ENCODE data around the gene LRMDA. TPM values are rescaled to one million over a fixed set of nuclear protein-coding genes. Genes with fewer than 3 reads are reported as not detected.

Gene LRMDA
- total RNA-seq, 2 donors from 2014 or later: not detected

DNA sequence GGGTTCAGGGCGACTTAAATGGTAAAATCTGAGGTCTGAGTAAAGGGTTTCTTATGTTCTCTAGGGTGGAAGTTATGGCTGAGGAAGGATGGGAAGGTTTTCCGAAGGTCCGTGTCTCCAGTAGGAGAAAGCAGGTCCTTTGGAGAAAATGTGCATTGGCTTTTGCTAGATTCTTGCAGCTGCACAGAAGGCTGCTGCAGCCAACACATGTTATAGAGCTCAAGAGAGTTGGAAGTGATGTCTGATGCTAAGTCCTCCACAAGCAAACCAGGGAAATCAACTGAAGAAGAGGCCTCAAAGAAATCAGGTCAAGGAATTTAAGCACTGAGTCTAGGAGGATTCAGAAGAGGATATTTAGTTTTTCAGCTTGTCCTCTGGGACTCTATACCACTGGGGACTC lies 404.6 kb downstream of the LRMDA start:
- Mint-ChIP-seq H3K9me3 (peaks cover 6 to 9% of the 10 kb centered on the region in 2 donors), H3K27ac (no peak overlapping the region), H3K36me3 (peaks cover 0 to 7% of the 10 kb centered on the region in 2 donors)
- DNase-seq (ENCODE audit: low spot score in 2 of 2) (no peak), ATAC-seq (no peak)

DNA sequence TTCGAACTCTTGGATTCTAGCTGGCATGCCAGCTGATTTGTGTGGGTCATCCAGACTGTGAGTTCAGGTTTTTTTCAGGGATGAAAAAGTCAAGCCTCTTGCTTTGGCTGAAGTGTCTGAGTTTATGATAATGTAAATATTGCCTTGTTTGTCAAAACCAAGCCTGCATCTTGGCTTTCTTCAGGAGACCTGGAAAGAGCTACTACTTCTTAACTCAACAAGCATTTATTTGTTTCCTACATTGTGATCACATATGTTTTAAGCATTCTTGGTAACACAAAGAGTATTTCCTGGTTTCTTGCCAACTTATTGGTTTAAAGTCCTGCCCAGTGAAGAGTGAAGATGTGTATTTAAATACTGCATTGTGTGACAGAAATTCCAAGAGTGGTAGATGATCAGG lies 407.1 kb downstream of the LRMDA start:
- Mint-ChIP-seq H3K36me3 (no peaks in the 10 kb centered on the region), H3K9me3 (peaks cover 0 to 3% of the 10 kb centered on the region in 2 donors), H3K27ac (no peak overlapping the region)
- ATAC-seq: no peak
- DNase-seq (ENCODE audit: low spot score in 2 of 2): no peak

DNA sequence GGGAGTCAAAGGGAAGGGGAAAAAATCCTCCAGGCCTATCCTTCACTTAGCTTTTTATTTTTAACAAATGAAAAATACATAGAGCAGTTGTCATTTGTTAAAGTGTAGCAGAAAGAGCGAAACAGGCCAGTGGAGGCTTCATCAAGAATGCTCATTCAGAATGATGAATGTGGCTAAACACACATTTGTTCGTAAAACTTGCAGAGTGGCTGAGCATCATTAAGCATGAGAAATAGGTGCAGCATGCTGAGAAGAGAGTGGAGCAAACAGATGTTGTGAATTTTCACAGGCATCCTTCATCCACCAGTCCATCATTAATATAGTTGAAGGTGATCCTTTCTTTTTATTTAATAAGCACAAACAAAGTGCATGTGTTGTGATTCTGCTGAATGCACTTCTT lies 407.6 kb downstream of the LRMDA start:
- DNase-seq (ENCODE audit: low spot score in 2 of 2): no peak
- ATAC-seq: no peak
- H3K27ac Mint-ChIP-seq: no peak overlapping the region
- H3K9me3 Mint-ChIP-seq: peaks cover 0 to 3% of the 10 kb centered on the region in 2 donors
- H3K36me3 Mint-ChIP-seq: no peaks in the 10 kb centered on the region

DNA sequence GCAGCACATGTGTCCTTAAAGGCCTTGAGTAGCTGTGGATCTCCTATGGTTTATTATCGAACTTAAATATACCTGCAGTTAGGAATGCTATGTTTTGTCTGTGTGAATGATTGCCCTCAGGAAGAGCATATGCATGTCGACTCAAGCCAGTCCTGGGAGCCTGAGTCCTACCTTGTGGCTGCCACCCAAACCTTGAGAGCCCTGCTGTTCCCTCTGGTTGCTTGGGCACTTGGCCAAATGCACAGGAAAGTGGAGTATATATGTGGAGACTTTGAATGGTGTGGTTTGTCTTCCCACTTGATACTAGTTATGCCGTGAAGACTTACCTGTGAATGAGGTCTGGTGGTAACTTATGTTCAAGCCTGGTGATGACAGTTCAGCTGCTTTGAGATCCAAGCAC lies 409.8 kb downstream of the LRMDA start:
- no peak for ATAC-seq
- Mint-ChIP-seq H3K9me3 (no peaks in the 10 kb centered on the region), H3K36me3 (no peaks in the 10 kb centered on the region), H3K27ac (no peak overlapping the region)
- no peak for DNase-seq (ENCODE audit: low spot score in 2 of 2)

DNA sequence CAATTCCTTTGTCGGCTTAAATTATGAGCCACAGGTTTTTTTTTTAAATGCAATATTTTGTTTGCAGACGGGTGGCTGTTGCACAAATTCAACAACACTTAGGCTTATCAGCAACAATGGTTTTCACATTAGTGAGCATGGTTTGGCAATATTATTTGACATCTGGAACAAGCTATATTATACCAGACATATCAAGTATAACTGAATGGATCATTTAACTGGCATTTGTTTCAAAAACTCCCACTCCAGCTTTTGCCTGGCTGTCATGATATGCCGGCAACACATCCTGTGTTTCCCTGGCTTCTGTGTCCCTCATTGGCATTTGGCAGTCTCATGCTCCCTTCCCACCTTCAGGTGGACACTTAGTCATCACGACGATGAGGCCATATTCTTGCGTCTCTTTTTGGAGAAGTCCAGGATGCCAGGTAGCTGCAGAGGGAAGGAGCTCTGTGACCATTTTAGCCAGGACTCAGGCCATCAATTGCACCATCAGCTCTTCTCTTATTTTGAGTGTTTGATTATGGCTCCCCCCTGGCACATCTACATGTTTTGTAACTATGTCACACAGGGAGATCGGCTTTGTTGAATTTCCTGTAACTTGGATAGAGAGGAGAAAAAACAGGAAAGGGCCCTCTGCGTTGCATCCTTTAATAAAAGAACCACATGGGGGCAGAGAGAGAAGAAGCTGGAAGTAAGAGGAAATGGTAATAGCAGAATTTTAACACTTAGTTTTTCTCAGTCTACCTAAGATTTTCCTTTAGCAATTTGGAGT lies 413.9 kb downstream of the LRMDA start:
- no peak for ATAC-seq
- no peak for DNase-seq (ENCODE audit: low spot score in 2 of 2)
- no peak overlapping the region for H3K27ac Mint-ChIP-seq
- H3K36me3 Mint-ChIP-seq: no peaks in the 10 kb centered on the region
- no peaks in the 10 kb centered on the region for H3K9me3 Mint-ChIP-seq

DNA sequence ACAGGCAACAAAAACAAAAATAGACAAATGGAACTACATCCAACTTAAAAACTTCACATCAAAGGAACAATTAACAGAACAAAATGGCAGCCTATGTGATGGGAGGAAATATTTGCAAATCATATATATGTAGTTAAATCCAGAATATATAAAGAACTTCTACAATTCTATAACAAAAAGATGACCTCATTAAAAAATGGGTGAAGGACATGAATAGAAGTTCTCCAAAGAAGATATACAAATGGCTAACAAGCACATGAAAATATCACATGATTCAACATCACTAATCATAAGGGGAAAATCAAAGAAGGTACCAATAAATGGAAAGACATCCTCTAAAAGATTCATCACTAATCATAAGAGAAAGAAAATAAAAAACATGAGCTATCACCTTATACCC lies 416.1 kb downstream of the LRMDA start:
- no peak for ATAC-seq
- Mint-ChIP-seq H3K9me3 (no peaks in the 10 kb centered on the region), H3K36me3 (no peaks in the 10 kb centered on the region), H3K27ac (no peak overlapping the region)
- DNase-seq (ENCODE audit: low spot score in 2 of 2): no peak

DNA sequence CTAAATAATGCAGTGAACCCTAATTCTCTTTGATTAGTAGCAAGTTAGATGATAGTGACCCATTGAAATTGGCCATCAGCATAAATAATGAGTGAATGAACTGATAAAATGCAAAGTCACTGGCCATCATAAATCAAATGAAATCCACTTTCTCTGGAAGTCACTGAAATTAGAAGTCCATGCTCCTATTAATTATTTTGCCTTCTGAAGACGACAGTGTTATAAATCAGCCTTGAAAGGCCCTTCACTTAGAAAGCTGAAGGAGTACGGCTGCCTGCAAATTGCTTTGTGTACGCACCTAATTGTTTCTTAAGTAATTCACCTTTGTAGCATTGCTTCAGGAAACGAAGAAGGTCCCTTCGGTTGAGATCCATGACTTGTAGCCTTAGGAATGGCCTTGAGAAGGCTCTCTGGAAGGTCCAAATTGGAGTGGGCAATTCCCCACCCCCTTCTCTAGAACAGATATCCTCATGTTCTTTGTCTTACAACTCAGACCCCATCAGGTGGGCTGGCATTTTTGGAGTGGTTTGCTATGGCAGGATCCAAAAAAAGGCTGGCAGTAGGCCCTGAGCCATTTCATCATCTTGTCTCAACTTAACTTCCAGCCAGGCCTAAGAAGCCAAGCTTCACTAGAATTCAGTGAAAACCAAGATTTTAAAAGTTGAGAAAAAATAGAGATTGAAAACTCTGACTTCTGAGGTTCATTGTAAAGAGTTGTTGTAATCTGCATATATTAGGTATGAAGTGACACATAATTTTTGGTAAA lies 420.3 kb downstream of the LRMDA start:
- H3K9me3 Mint-ChIP-seq: no peaks in the 10 kb centered on the region
- H3K27ac Mint-ChIP-seq: peak overlapping the region in 1 of 2 donors; percentile 63
- ATAC-seq: no peak
- no peak for DNase-seq (ENCODE audit: low spot score in 2 of 2)
- no peaks in the 10 kb centered on the region for H3K36me3 Mint-ChIP-seq

DNA sequence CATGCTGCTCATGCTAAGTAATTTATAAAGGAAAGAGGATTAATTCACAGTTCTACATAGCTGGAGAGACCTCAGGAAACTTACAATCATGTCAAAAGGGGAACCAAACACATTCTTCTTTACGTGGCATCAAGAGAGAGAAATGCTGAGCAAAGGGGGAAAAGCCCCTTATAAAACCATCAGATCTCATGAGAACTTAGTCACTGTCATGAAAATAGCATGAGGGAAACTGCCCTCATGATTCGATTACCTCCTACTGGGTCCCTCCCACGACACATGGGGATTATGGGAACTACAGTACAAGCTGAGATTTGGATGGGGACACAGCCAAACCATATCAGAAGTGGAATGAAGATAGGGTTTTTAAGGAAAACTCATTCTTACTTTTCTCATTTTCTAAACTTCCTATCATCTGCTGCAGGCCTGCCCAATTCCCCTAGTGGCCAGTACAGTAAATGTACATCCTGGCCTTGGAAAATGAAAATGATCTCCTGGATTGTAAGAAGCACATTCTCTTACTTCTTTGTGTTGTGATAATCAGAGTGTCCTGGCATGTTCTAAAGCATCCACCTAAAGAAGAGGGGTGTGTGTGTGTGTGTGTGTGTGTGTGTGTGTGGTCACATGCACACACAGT lies 421.5 kb downstream of the LRMDA start:
- ATAC-seq: no peak
- no peak for DNase-seq (ENCODE audit: low spot score in 2 of 2)
- no peak overlapping the region for H3K27ac Mint-ChIP-seq
- H3K9me3 Mint-ChIP-seq: no peaks in the 10 kb centered on the region
- no peaks in the 10 kb centered on the region for H3K36me3 Mint-ChIP-seq

DNA sequence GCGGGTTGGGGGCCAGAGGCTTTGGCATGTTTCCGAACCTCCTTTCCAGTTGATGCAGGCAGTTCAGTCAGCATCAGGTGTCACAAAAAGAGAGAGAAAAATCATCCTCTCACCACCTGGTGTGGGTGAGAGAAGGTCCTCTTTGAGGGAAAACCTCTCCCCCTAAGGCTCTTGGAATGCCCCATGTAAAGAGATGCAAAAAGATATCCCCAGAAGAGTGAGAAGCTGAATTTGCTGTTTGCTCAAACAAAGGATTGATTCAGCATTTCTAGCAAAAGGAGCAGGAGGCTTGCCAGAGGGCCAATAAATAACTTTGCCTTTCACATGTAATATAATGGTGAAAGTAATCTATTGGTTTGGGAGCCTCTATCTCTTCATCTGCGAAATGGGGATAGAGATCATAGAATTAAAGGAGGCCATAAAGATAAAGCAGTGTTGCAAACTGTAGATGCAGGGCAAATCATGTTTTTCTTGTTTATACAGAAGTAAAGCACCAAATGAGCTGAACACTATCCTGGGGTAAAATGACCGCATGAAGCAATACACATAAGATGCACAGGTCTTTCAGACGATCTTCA lies 425.9 kb downstream of the LRMDA start:
- H3K9me3 Mint-ChIP-seq: no peaks in the 10 kb centered on the region
- ATAC-seq (no peak), DNase-seq (ENCODE audit: low spot score in 2 of 2) (no peak)
- no peak overlapping the region for H3K27ac Mint-ChIP-seq
- no peaks in the 10 kb centered on the region for H3K36me3 Mint-ChIP-seq

DNA sequence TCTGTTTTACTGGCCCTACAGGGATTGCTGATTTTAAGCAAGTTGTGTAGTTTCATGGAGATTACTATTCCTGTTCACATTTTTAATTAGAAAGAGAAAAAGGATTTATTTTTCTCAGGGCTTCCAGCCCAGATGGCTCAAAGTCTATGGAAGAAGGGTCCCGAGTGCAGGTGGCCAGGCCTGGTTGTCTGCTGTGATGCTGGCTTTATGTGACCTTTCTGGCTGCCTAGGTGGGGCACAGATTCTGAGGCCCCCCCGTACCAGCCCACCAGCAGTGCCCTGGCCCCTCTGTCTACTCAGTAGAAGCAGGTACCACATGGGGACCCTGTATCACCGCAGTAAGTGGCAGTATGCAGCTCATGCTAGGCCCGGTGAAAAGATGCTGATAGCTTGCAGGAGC lies 426.5 kb downstream of the LRMDA start:
- no peak for ATAC-seq
- Mint-ChIP-seq H3K27ac (no peak overlapping the region), H3K9me3 (no peaks in the 10 kb centered on the region), H3K36me3 (no peaks in the 10 kb centered on the region)
- DNase-seq (ENCODE audit: low spot score in 2 of 2): no peak

DNA sequence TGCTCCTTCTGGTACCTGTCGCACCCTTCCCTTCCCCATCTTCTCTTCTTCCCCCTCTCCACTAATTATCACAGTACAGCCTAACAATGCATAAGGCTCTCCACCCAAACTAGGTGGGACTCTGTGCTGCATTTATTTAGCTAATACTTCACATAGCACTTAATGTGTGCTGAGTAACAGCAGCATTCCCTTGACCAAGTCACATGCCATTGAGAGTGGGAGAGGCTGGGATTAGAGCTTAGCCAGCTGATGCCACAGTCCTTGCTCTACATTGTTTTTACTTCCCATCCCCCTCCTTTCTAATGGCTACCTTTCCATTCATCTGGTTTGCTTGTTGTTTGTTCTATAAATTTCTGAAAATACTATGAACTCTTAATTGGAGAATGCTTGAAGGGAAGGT lies 426.9 kb downstream of the LRMDA start:
- Mint-ChIP-seq H3K36me3 (no peaks in the 10 kb centered on the region), H3K9me3 (no peaks in the 10 kb centered on the region), H3K27ac (no peak overlapping the region)
- no peak for ATAC-seq
- no peak for DNase-seq (ENCODE audit: low spot score in 2 of 2)

DNA sequence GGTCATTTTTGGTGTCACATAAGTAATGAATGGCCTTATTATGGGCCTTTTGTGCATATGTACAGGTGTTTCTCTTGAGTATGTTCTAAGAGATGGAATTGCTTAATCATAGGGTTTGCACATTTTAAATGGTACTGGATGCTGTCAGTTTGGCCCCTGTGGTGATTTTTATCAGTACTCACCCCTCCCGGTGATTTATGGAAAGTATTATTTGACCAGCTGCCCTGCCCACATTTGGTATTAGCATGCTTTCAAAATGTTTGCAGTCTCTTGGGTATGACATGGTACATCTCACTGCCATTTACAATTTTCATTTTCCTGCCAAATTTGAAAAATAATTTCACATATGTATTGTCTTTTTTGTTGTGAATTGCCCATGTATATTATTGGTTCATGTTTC lies 427.7 kb downstream of the LRMDA start:
- H3K36me3 Mint-ChIP-seq: no peaks in the 10 kb centered on the region
- DNase-seq (ENCODE audit: low spot score in 2 of 2) (no peak), ATAC-seq (no peak)
- H3K27ac Mint-ChIP-seq: no peak overlapping the region
- H3K9me3 Mint-ChIP-seq: no peaks in the 10 kb centered on the region

DNA sequence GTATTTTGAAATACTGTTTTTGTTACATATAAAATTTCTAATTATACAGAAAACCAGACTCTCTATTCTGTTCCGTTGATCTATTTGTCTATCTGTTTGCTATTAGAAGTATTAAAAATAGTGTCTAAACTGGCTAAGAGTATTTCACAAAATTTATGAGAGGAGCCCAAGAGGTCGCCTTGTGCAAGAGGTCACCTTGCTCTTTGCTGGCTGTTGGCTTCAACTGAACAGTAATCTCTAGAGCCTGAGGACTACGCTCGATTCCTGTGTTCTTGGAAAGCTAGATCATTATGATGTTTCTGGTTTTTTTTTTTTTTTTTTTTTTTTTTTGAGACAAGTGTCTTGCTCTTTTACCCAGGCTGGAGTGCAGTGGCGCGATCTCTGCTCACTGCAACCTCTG lies 428.6 kb downstream of the LRMDA start:
- Mint-ChIP-seq H3K27ac (no peak overlapping the region), H3K36me3 (no peaks in the 10 kb centered on the region), H3K9me3 (no peaks in the 10 kb centered on the region)
- DNase-seq (ENCODE audit: low spot score in 2 of 2) (no peak), ATAC-seq (no peak)

DNA sequence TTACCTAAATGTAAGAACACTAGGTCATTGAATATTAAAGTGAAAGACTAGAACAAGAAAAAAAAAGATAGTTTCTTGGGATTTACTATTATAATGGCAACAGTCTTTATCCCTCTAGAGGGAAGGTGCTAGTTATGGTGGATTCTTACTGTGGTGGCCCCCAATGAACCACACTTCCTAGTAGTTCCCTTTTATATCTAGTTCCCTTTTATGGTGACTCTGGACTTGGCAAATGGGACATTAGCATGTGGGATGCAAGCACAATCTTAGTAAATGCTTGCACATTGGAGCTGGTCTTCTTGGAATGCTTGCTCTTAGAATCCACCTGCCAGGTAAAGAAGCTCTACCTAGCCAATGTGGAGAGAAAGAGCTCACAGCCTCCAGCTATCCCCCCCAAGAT lies 430.2 kb downstream of the LRMDA start:
- DNase-seq (ENCODE audit: low spot score in 2 of 2): no peak
- no peak for ATAC-seq
- no peaks in the 10 kb centered on the region for H3K36me3 Mint-ChIP-seq
- no peak overlapping the region for H3K27ac Mint-ChIP-seq
- H3K9me3 Mint-ChIP-seq: no peaks in the 10 kb centered on the region

DNA sequence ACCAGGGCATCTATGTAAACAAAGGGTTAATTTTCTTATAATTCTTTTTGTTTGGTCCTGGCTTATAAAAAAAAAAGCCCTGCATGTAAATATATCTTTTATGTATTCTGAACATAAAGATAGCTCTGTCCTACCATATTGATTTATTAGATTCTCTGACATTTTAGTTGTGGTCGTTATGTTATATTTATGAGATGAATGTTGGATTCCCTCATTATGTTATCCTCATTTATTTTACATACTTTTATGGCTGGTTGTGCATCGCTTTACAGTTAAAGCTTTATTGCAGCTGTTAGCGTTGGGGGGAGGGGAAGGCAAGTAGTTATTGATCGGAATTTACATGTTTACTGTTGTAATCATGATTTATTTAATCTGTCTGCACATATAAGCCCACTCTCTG lies 431.5 kb downstream of the LRMDA start:
- ATAC-seq (no peak), DNase-seq (ENCODE audit: low spot score in 2 of 2) (no peak)
- H3K27ac Mint-ChIP-seq: no peak overlapping the region
- no peaks in the 10 kb centered on the region for H3K9me3 Mint-ChIP-seq
- no peaks in the 10 kb centered on the region for H3K36me3 Mint-ChIP-seq

DNA sequence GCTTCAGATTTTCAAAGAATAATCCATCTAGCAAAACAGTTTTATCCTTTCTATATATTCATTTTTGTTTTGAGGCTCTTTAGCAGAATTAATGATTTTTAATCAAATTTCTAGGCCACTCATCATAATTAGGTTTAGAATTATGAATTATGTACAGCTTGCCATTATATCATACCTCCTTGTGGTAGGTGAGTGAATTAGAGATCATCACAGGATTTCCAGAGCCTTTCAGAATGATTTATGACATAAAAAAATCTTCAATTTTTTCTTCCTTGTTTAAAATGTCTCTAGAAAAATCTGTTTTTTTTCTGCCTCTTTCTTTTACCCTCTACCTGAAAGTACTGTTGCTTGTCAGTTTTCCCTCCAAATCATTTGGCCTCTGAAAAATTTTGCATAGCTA lies 433.3 kb downstream of the LRMDA start:
- Mint-ChIP-seq H3K27ac (no peak overlapping the region), H3K36me3 (no peaks in the 10 kb centered on the region), H3K9me3 (no peaks in the 10 kb centered on the region)
- DNase-seq (ENCODE audit: low spot score in 2 of 2): no peak
- no peak for ATAC-seq
